SK-N-SH treated with all-trans-retinoic acid at 6 μM for 48 hours (cell line): Measurements from ENCODE around the gene LEFTY1.

Source experiments
- ATAC-seq: fragments of 200-7000 bp; cut with Tn5 transposase; 3 replicates; pipeline ENCODE4 v1.9.1; 2020; ENCODE audit warnings: mild to moderate bottlenecking, moderate library complexity
- ARNTL ChIP-seq: fragments of 450-650 bp; formaldehyde crosslinking; IDR thresholded peaks from 2 replicates; pipeline ENCODE4 v1.5.0; 2020; ENCODE audit warnings: low read depth, mild to moderate bottlenecking, moderate library complexity, borderline replicate concordance
- BACH2 ChIP-seq: fragments of 250-450 bp; sonication (Bioruptor Pico); IDR thresholded peaks from 2 replicates; pipeline ENCODE4 v1.9.0; 2021; ENCODE audit warnings: mild to moderate bottlenecking, borderline replicate concordance
- CREB5 ChIP-seq: fragments of 250-450 bp; sonication (Bioruptor Pico); IDR thresholded peaks from 2 replicates; pipeline ENCODE4 v1.5.1; 2020; ENCODE audit warnings: low read depth, mild to moderate bottlenecking, moderate library complexity
- CSRNP3 ChIP-seq: fragments of 250-450 bp; sonication (Bioruptor Pico); IDR thresholded peaks from 2 replicates; pipeline ENCODE4 v1.5.1; 2021; ENCODE audit warnings: mild to moderate bottlenecking, moderate library complexity
- OSR1 ChIP-seq: fragments of 250-450 bp; sonication (Bioruptor Pico); IDR thresholded peaks from 2 replicates; pipeline ENCODE4 v1.8.0; 2022; ENCODE audit warnings: moderate library complexity, mild to moderate bottlenecking, inconsistent platforms
- PATZ1 ChIP-seq: fragments of 250-450 bp; sonication (Bioruptor Pico); IDR thresholded peaks from 2 replicates; pipeline ENCODE4 v1.8.0; 2020; ENCODE audit warnings: mild to moderate bottlenecking, moderate library complexity, borderline replicate concordance
- POU6F1 ChIP-seq: fragments of 250-450 bp; sonication (Bioruptor Pico); IDR thresholded peaks from 2 replicates; pipeline ENCODE4 v1.8.0; 2021; ENCODE audit warnings: low read depth, mild to moderate bottlenecking, moderate library complexity, borderline replicate concordance
- PPARA ChIP-seq: fragments of 250-450 bp; sonication (Bioruptor Pico); IDR thresholded peaks from 2 replicates; pipeline ENCODE4 v1.5.0; 2020; ENCODE audit warnings: mild to moderate bottlenecking, borderline replicate concordance
- RARB ChIP-seq: fragments of 250-450 bp; sonication (Bioruptor Pico); IDR thresholded peaks from 2 replicates; pipeline ENCODE4 v1.8.0; 2021; ENCODE audit warnings: mild to moderate bottlenecking, moderate library complexity
- SNAI2 ChIP-seq: fragments of 250-450 bp; sonication (Bioruptor Pico); IDR thresholded peaks from 2 replicates; pipeline ENCODE4 v1.5.0; 2020; ENCODE audit warnings: mild to moderate bottlenecking, moderate library complexity
- TCF4 ChIP-seq: fragments of 250-450 bp; sonication (Bioruptor Pico); IDR thresholded peaks from 2 replicates; pipeline ENCODE4 v1.8.0; 2021; ENCODE audit warnings: mild to moderate bottlenecking, moderate library complexity, borderline replicate concordance
- TOX ChIP-seq: fragments of 250-450 bp; sonication (Bioruptor Pico); IDR thresholded peaks from 2 replicates; pipeline ENCODE4 v1.8.0; 2021; ENCODE audit warnings: mild to moderate bottlenecking, moderate library complexity, borderline replicate concordance
- TSHZ2 ChIP-seq: fragments of 250-450 bp; sonication (Bioruptor Pico); IDR thresholded peaks from 2 replicates; pipeline ENCODE4 v1.5.0; 2020; ENCODE audit warnings: mild to moderate bottlenecking, moderate library complexity
- ZFP3 ChIP-seq: fragments of 250-450 bp; sonication (Bioruptor Pico); IDR thresholded peaks from 2 replicates; pipeline ENCODE4 v1.5.0; 2020; ENCODE audit warnings: mild to moderate bottlenecking, moderate library complexity
- ZFP30 ChIP-seq: fragments of 450-650 bp; formaldehyde crosslinking; IDR thresholded peaks from 2 replicates; pipeline ENCODE4 v1.5.0; 2022; ENCODE audit warnings: mild to moderate bottlenecking, moderate library complexity
- ZNF565 ChIP-seq: fragments of 450-650 bp; formaldehyde crosslinking; conservative IDR thresholded peaks from 2 replicates; pipeline ENCODE4 v1.5.0; 2020; ENCODE audit warnings: low read depth, mild to moderate bottlenecking, moderate library complexity
- ZNF70 ChIP-seq: fragments of 450-650 bp; formaldehyde crosslinking; IDR thresholded peaks from 2 replicates; pipeline ENCODE4 v1.5.0; 2020; ENCODE audit warnings: mild to moderate bottlenecking, moderate library complexity
- ZNF8 ChIP-seq: fragments of 450-650 bp; formaldehyde crosslinking; IDR thresholded peaks from 2 replicates; pipeline ENCODE4 v1.5.0; 2020; ENCODE audit warnings: mild to moderate bottlenecking, moderate library complexity

LEFTY1 gene

GRCh38 chr1:225917101-225917500, 28.2 kb upstream of the LEFTY1 start:
- TF ChIP-seq ZNF70 (no peak), SNAI2 (no peak), ZNF8 (CRISPR knock-in tag) (no peak), PPARA (no peak), ZFP30 (CRISPR knock-in tag) (no peak), OSR1 (CRISPR knock-in tag) (no peak), RARB (no peak), ZNF565 (no peak), TSHZ2 (CRISPR knock-in tag) (no peak), ARNTL (no peak), ZFP3 (no peak), TOX (CRISPR knock-in tag) (no peak)
- no peak for ATAC-seq

GRCh38 chr1:225915538-225915991, 26.6 kb upstream of the LEFTY1 start:
- peak; percentile 77 for ATAC-seq
- no peak for TF ChIP-seq CREB5 (CRISPR knock-in tag)
- no peak for TF ChIP-seq PATZ1 (CRISPR knock-in tag)
- TF ChIP-seq POU6F1, result no peak
- peak; percentile 57; the same call in 1 of the 2 replicates for TF ChIP-seq TCF4 (CRISPR knock-in tag)
- no peak for TF ChIP-seq ZFP30 (CRISPR knock-in tag)
- no peak for TF ChIP-seq BACH2 (CRISPR knock-in tag)
- no peak for TF ChIP-seq CSRNP3 (CRISPR knock-in tag)
- TF ChIP-seq RARB, result no peak

- no peak for ATAC-seq
- no peak for TF ChIP-seq ZNF70
- TF ChIP-seq ZNF565, result no peak
- TF ChIP-seq CREB5 (CRISPR knock-in tag), result no peak
- no peak for TF ChIP-seq POU6F1
These were observed 26.0 kb upstream of the LEFTY1 start for GRCh38 chr1:225914947-225915346.
